Right lobe of liver (tissue), 4 donors: ENCODE results near the gene RPS6KA4.

Experiments used
- CTCF ChIP-seq, 4 donors: fragments of 200-600 bp in 3 of 4; fragments of 450-650 bp in 1 of 4; IDR thresholded peaks; one replicate each; pipeline versions ENCODE4 v1.5.1 to v1.8.0; 2016 to 2022; ENCODE audit warnings: antibody characterized with exemption in 4 of 4, mild to moderate bottlenecking in 2 of 4
- POLR2A ChIP-seq: fragments of 450-650 bp; IDR thresholded peaks from one replicate; pipeline ENCODE4 v1.6.1; 2017; ENCODE audit warnings: antibody characterized with exemption, mild to moderate bottlenecking
- donor health status: DM: no; HTN: no; CAD: no.
- donor health status: DM: no; HTN: no; CAD: no.
- donor health status: DM: no; HTN: yes; CAD: no.

- TF ChIP-seq CTCF (IDR thresholded peaks at IDR 0.05) (no peak), POLR2A (no peak)
Observed at GRCh38 chr11:64322925-64323260, 36.1 kb upstream of the RPS6KA4 start.
